HG03064 (cell line): ENCODE measurements around the gene SMPD3.

Source experiments
- ATAC-seq: cut with Tn5 transposase; IDR thresholded peaks from one replicate; pipeline ENCODE4 v1.9.1; 2021; ENCODE audit warnings: low read depth; ENCODE audit not compliant: unreplicated experiment

The SMPD3 gene

GRCh38 chr16:68386628-68387027, 61.7 kb downstream of the SMPD3 start:
- no peak for ATAC-seq

- ATAC-seq: no peak
These were observed 62.9 kb downstream of the SMPD3 start for GRCh38 chr16:68385371-68385770.

GRCh38 chr16:68384288-68385161, 63.8 kb downstream of the SMPD3 start:
- no peak for ATAC-seq

GRCh38 chr16:68383858-68384257, 64.5 kb downstream of the SMPD3 start:
- no peak for ATAC-seq

GRCh38 chr16:68382296-68382718, 66.0 kb downstream of the SMPD3 start:
- ATAC-seq: no peak

- no peak for ATAC-seq
These were observed 67.0 kb downstream of the SMPD3 start for GRCh38 chr16:68381363-68381724.

- no peak for ATAC-seq
These were observed 67.5 kb downstream of the SMPD3 start for GRCh38 chr16:68380676-68381362.

GRCh38 chr16:68380348-68380670, 68.0 kb downstream of the SMPD3 start:
- no peak for ATAC-seq

- no peak for ATAC-seq
These were observed 68.6 kb downstream of the SMPD3 start for GRCh38 chr16:68379472-68380347.

GRCh38 chr16:68378436-68379415, 69.6 kb downstream of the SMPD3 start:
- no peak for ATAC-seq

- no peak for ATAC-seq
These were observed 70.5 kb downstream of the SMPD3 start for GRCh38 chr16:68377667-68378393.

GRCh38 chr16:68377221-68377620, 71.1 kb downstream of the SMPD3 start:
- ATAC-seq: no peak

- no peak for ATAC-seq
These were observed 71.7 kb downstream of the SMPD3 start for GRCh38 chr16:68376590-68376989.

- no peak for ATAC-seq
These were observed 72.3 kb downstream of the SMPD3 start for GRCh38 chr16:68375801-68376536.

GRCh38 chr16:68374961-68375660, 73.2 kb downstream of the SMPD3 start:
- no peak for ATAC-seq

- no peak for ATAC-seq
These were observed 74.0 kb downstream of the SMPD3 start for GRCh38 chr16:68374246-68374805.

GRCh38 chr16:68373528-68374245, 74.6 kb downstream of the SMPD3 start:
- no peak for ATAC-seq
